Endothelial cell of umbilical vein (primary cell): ENCODE data around the gene CDK9. TPM values are rescaled to one million over a fixed set of nuclear protein-coding genes. Genes with fewer than 3 reads are reported as not detected.
A peak's percentile ranks its signal among the peaks of the same experiment; 100 is the strongest.

Experiments
- BruUV-seq: library from RNA; stranded (reverse); fragments of 400-500 nt; replicated peaks from 2 replicates; lab custom pipeline; 2021; lab: Mats Ljungman, UMichigan
- CTCF ChIA-PET: fragments of 300-600, 350-600 bp; sonication (Branson Sonifier 250); formaldehyde crosslinking; loops from one replicate; lab custom pipeline; 2021; ENCODE audit warnings: antibody characterized with exemption, inconsistent platforms; lab: Charles Lee
- POLR2A ChIA-PET: fragments of 300-600, 350-600 bp; sonication (Branson Sonifier 250); formaldehyde crosslinking; loops from one replicate; lab custom pipeline; 2021; ENCODE audit warnings: antibody characterized with exemption, inconsistent platforms; lab: Charles Lee
- DNase-seq: peaks from one replicate; pipeline ENCODE4 v3.0.0-alpha.2; 2011; ENCODE audit warnings: low read depth, low spot score
- FAIRE-seq: peaks from 2 replicates; lab custom pipeline; 2011; peaks lifted over from hg19 to GRCh38; lab: Jason Lieb, UNC
- H2AFZ ChIP-seq: 2 replicates; pipeline ENCODE4 v1.6.0; 2012; ENCODE audit warnings: low read depth, low read length, control low read depth, inconsistent platforms
- H3K27ac ChIP-seq: 2 replicates; pipeline ENCODE4 v1.5.1; 2011; ENCODE audit warnings: low read depth, mild to moderate bottlenecking, control low read depth, low read length, moderate library complexity; ENCODE audit not compliant: insufficient read depth
- H3K27me3 ChIP-seq, 2 experiments: 2 replicates each; pipeline versions ENCODE4 v1.6.0 to v1.6.1; 2011; ENCODE audit warnings: low read length in 2 of 2, mixed read lengths in 1 of 2; ENCODE audit not compliant: control insufficient read depth in 2 of 2, insufficient read depth in 2 of 2
- H3K36me3 ChIP-seq, 2 experiments: 2 replicates in 1 of 2; 3 replicates in 1 of 2; pipeline ENCODE4 v1.5.1; 2011; ENCODE audit warnings: low read length in 2 of 2, mild to moderate bottlenecking in 1 of 2, moderate library complexity in 1 of 2; ENCODE audit not compliant: control insufficient read depth in 2 of 2, insufficient read depth in 2 of 2; ENCODE audit errors: extremely low read depth in 1 of 2
- H3K4me1 ChIP-seq: 3 replicates; pipeline ENCODE4 v1.5.1; 2011; ENCODE audit warnings: mild to moderate bottlenecking, low read length; ENCODE audit not compliant: control insufficient read depth, insufficient read depth; ENCODE audit errors: extremely low read depth
- H3K4me2 ChIP-seq: 2 replicates; pipeline ENCODE4 v1.6.1; 2011; ENCODE audit warnings: low read length, control low read depth, mixed read lengths; ENCODE audit not compliant: insufficient read depth
- H3K4me3 ChIP-seq, 3 experiments: fragments of 200-600 bp in 1 of 3; sonication (generic), shearing (Covaris generic) in 1 of 3; replicated peaks in 1 of 3; 2 replicates each; pipeline ENCODE4 v1.5.1; 2011 to 2016; ENCODE audit warnings: control low read depth in 3 of 3, low read length in 3 of 3, mild to moderate bottlenecking in 2 of 3, inconsistent platforms in 1 of 3, low read depth in 1 of 3, moderate library complexity in 1 of 3; ENCODE audit not compliant: insufficient read depth in 1 of 3
- H3K79me2 ChIP-seq: 2 replicates; pipeline ENCODE4 v1.6.0; 2012; ENCODE audit warnings: low read length, inconsistent platforms; ENCODE audit not compliant: control insufficient read depth, insufficient read depth
- H3K9ac ChIP-seq: replicated peaks from 2 replicates; pipeline ENCODE3; 2011; ENCODE audit warnings: low read length, control low read depth; ENCODE audit not compliant: insufficient read depth; ENCODE audit errors: extremely low read depth
- H3K9me1 ChIP-seq: replicated peaks from 3 replicates; pipeline ENCODE4 v1.6.0; 2011; ENCODE audit warnings: mild to moderate bottlenecking, low read length; ENCODE audit not compliant: control insufficient read depth, insufficient read depth; ENCODE audit errors: extremely low read depth
- H3K9me3 ChIP-seq: replicated peaks from 2 replicates; pipeline ENCODE4 v1.5.1; 2012; ENCODE audit warnings: low read length, inconsistent platforms; ENCODE audit not compliant: control insufficient read depth, insufficient read depth
- H4K20me1 ChIP-seq: replicated peaks from 2 replicates; pipeline ENCODE3; 2011; ENCODE audit warnings: mild to moderate bottlenecking, low read length; ENCODE audit not compliant: control insufficient read depth, insufficient read depth; ENCODE audit errors: extremely low read depth
- EZH2 ChIP-seq: IDR thresholded peaks from 2 replicates; pipeline ENCODE4 v1.6.1; 2012; ENCODE audit warnings: borderline replicate concordance, low read depth, mild to moderate bottlenecking, moderate library complexity, low read length, inconsistent platforms; ENCODE audit not compliant: severe bottlenecking
- FOS ChIP-seq: IDR thresholded peaks from 2 replicates; pipeline ENCODE4 v1.6.1; 2011; ENCODE audit warnings: mild to moderate bottlenecking, low read length, moderate library complexity, borderline replicate concordance; ENCODE audit not compliant: insufficient read depth
- GATA2 ChIP-seq: IDR thresholded peaks from 2 replicates; pipeline ENCODE4 v1.7.0; 2011; ENCODE audit warnings: low read depth, mild to moderate bottlenecking, moderate library complexity, mixed read lengths, low read length; ENCODE audit not compliant: insufficient read length, insufficient read depth
- JUN ChIP-seq: IDR thresholded peaks from 2 replicates; pipeline ENCODE4 v1.6.1; 2011; ENCODE audit warnings: borderline replicate concordance, low read depth; ENCODE audit not compliant: insufficient read length, insufficient read depth
- MYC ChIP-seq: IDR thresholded peaks from one replicate; pipeline ENCODE4 v1.6.1; 2011; ENCODE audit warnings: mild to moderate bottlenecking, low read depth, low read length
- POLR2A ChIP-seq: IDR thresholded peaks from 2 replicates; pipeline ENCODE4 v1.6.1; 2012; ENCODE audit warnings: low read depth, mild to moderate bottlenecking, control low read depth, low read length
- POLR2AphosphoS5 ChIP-seq: IDR thresholded peaks from 2 replicates; pipeline ENCODE4 v1.6.1; 2012; ENCODE audit warnings: low read depth, mild to moderate bottlenecking, control low read depth, low read length, moderate library complexity; ENCODE audit not compliant: insufficient read depth
- dilution Hi-C: fragments of 300-500 bp; cut with MboI; formaldehyde crosslinking; loops from one replicate; pipeline ENCODE4 v1.15.0; 2019; ENCODE audit warnings: low sequenced_read_pairs; ENCODE audit not compliant: extremely low pct_ligation_motif_present
- intact Hi-C: fragments of 100-400 bp; cut with micrococcal nuclease; formaldehyde crosslinking; loops from one replicate; pipeline ENCODE4 v1.10.0; 2022
- polyA plus RNA-seq, 4 experiments: library from polyadenylated mRNA; depleted of rRNA in 3 of 4; stranded (reverse) in 3 of 4; unstranded in 1 of 4; fragments of >200 nt; gene quantifications; 2 replicates each; pipeline versions ENCODE4 v1.2.1 to v1.2.3, GENCODE V29; 2011 to 2012; ENCODE audit warnings: missing spikeins in 1 of 4
- total RNA-seq: library from RNA; stranded (reverse); gene quantifications from 2 replicates; pipeline ENCODE4 v1.2.3, GENCODE V29; 2021
- TF ChIP-seq, protein P1 (sequence below), 2 donors: IDR thresholded peaks; 1 replicate in 1 of 2; 2 replicates in 1 of 2; pipeline ENCODE4 v1.5.1; 2011; ENCODE audit warnings: low read length in 2 of 2, mild to moderate bottlenecking in 2 of 2, moderate library complexity in 2 of 2, control low read depth in 1 of 2, inconsistent platforms in 1 of 2, low read depth in 1 of 2; ENCODE audit not compliant: insufficient read depth in 1 of 2; ENCODE audit errors: extremely low read depth in 1 of 2
- TF ChIP-seq, protein P2 (sequence below): IDR thresholded peaks from 2 replicates; pipeline ENCODE4 v1.6.1; 2011; ENCODE audit not compliant: insufficient read depth, insufficient read length

CDK9 gene
- total and polyA plus RNA-seq, 2 donors (not counting 3 experiments of a cell fraction or from before 2014, with no cell fraction given) = 92.2 to 124 TPM

DNA sequence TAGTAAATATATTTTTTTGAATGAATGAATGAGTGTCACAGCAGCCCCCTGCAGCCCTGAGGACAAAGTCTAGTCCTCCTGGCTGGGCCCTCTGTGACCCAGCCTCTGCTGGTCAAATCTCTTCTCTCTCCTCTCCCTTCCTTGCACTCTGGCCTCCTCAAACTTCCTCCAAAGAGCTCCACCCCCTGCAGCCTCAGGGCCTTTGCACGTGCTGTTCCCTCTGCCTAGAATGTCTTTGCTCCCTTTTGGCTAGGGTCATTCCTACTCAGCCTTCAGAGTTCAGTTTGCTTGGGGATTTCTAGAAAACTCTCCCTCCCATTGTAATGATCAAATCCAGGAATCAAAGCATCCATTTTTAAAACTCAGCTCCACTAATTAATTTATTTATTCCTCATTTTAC, 20.4 kb upstream of the CDK9 start:
- intact Hi-C loops = no loop called here
- no peaks in the 10 kb centered on the region for H4K20me1 ChIP-seq
- no peak overlapping the region for H3K4me3 ChIP-seq
- TF ChIP-seq FOS = no peak
- TF ChIP-seq, protein P1, sequence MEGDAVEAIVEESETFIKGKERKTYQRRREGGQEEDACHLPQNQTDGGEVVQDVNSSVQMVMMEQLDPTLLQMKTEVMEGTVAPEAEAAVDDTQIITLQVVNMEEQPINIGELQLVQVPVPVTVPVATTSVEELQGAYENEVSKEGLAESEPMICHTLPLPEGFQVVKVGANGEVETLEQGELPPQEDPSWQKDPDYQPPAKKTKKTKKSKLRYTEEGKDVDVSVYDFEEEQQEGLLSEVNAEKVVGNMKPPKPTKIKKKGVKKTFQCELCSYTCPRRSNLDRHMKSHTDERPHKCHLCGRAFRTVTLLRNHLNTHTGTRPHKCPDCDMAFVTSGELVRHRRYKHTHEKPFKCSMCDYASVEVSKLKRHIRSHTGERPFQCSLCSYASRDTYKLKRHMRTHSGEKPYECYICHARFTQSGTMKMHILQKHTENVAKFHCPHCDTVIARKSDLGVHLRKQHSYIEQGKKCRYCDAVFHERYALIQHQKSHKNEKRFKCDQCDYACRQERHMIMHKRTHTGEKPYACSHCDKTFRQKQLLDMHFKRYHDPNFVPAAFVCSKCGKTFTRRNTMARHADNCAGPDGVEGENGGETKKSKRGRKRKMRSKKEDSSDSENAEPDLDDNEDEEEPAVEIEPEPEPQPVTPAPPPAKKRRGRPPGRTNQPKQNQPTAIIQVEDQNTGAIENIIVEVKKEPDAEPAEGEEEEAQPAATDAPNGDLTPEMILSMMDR (IDR thresholded peaks at IDR 0.05; ENCODE audit: extremely low read depth in 1 of 2, insufficient read depth in 1 of 2, low read depth in 1 of 2, low read length in 2 of 2) = no peak
- TF ChIP-seq POLR2A = no peak
- no peak for TF ChIP-seq EZH2
- TF ChIP-seq, protein P2, sequence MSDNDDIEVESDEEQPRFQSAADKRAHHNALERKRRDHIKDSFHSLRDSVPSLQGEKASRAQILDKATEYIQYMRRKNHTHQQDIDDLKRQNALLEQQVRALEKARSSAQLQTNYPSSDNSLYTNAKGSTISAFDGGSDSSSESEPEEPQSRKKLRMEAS = no peak
- no peak for TF ChIP-seq JUN
- no peak for TF ChIP-seq POLR2AphosphoS5
- TF ChIP-seq GATA2 = no peak
- no peak for TF ChIP-seq MYC
- peaks cover 84% of the 10 kb centered on the region for H3K4me1 ChIP-seq
- H3K36me3 ChIP-seq = peaks cover 13 to 15% of the 10 kb centered on the region in 2 experiments
- dilution Hi-C loops = no loop called here
- no peak for FAIRE-seq
- DNase-seq = no peak
- H3K9ac ChIP-seq = no peak overlapping the region
- ChIA-PET CTCF (interaction anchor here (0.8 to 11.3 kb wide), 4 partner anchors 17 to 156 kb away, joined by 3 to 167 read pairs (median 13); partner anchors contain the start of genes CDK9, SH2D3C and TOR2A), POLR2A (no interaction called here)
- BruUV-seq = no TSS peak
- H3K79me2 ChIP-seq = peaks cover 65% of the 10 kb centered on the region
- no peaks in the 10 kb centered on the region for H3K27me3 ChIP-seq
- H2AFZ ChIP-seq = no peak overlapping the region
- peak overlapping the region; percentile 95 for H3K27ac ChIP-seq
- H3K9me3 ChIP-seq = no peaks in the 10 kb centered on the region
- no peak overlapping the region for H3K4me2 ChIP-seq
- H3K9me1 ChIP-seq = no peaks in the 10 kb centered on the region
